ENCODE results near the gene ANP32B.
A peak's percentile ranks its signal among the peaks of the same experiment; 100 is the strongest.
"Not testable (repeated sequence)": the region's sequence is repeated elsewhere in the genome, so short reads cannot be mapped to it uniquely, and the experiment has no call there.

Gene ANP32B

DNA sequence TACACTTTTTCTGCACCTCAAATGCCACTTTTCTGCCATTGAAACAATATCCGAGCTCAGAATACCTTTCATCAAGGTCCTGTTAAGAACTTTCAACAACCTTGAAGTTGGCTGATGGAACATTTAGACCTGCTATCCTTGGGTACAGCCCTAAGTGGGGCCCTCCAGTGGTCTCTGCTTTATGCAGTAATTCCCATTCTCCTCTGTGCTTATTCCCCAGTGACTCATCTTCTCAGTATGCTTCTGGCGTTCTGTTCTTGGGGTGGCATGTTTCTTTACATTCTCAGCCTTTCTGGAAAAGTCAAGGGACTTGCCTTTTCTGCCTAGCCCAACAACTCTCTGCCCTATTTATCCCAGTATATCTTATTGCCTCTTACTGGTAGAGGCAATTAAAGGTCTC lies 7.1 kb downstream of the ANP32B start:
- no peak for DNase-seq

DNA sequence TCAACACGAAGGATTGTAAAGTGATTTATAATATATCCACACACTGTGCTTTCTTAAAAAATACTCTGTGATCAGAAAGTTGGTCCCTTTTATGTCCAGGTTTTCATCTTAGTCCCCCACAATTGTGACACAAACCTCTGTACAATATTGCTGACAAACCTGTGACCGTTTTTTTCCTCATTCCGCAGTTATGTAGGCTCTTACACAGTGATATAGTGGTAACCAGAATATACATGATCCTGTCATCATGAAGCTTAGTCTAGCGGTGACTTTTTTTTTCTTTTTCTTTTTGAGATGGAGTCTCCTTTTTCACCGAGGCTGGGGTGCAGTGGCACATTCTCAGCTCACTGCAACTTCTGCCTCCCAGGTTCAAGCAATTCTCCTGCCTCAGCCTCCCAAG lies 8.7 kb downstream of the ANP32B start:
- DNase-seq: no peak

DNA sequence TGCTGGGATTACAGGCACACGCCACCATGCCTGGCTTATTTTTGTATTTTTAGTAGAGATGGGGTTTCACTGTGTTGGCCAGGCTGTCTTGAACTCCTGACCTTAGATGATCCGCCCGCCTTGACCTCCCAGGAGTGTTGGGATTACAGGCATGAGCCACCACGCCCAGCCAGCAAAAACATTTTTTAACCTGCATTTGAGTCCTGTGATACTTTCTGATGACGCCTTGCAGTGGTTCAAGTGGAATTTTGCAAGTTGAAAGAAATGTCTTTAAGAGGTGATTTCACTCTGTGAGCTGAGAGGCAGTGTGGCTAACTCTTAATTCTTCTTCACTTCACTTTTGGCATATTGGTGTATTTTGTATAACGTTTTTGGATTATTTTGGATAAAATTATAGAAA lies 9.1 kb downstream of the ANP32B start:
- DNase-seq: no peak

DNA sequence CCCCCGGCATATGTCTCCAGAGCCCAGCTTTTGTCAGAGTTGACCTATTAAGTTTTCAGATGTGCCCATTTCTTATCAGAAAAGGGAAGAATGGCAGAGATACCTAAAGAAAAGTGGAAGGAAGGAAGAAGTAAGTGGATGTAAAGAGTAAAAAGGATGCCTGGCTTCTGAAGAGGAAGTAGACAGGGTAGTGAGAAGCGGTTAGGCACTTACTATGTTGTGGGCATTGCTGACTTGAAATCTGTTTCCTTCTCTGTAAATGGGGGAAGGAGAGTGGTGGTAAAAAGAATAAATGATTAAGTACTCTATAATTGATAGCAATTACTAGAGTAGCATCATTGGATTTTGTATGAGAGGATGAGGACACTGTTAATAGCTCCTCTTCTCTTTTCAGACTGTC lies 9.9 kb downstream of the ANP32B start:
- no peak for DNase-seq

DNA sequence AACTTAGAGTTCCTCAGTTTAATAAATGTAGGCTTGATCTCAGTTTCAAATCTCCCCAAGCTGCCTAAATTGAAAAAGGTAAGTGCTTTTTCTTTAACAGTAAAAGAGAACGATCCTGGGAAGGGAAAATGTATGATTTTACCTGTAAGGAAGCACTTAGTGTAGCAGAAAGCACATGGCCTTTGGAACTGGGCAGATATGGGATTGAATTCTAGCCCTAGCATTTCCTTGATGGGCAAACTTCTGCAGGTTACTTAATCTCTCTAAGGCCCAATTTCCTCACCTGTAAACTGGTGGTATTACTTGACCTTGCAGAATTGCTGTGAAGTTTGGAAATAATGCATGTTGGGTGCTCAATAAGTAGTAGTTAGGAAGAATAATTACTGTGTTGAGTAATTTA lies 11.6 kb downstream of the ANP32B start:
- no peak for DNase-seq

DNA sequence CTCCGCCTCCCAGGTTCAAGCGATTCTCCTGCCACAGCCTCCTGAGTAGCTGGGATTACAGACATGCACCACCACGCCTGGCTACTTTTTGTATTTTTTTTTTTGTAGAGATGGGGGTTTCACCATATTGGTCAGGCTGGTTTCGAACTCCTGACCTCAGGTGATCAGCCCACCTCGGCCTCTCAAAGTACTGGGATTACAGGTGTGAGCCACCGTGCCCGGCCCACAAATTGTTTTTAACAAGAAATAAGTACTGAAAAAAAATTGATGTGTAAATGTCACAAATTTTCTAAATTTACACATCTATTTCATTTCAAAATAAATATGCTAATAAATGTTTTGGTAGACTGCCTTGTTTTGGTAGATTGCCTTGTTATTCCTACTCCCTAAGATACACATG lies 13.5 kb downstream of the ANP32B start:
- not testable (repeated sequence) for DNase-seq

DNA sequence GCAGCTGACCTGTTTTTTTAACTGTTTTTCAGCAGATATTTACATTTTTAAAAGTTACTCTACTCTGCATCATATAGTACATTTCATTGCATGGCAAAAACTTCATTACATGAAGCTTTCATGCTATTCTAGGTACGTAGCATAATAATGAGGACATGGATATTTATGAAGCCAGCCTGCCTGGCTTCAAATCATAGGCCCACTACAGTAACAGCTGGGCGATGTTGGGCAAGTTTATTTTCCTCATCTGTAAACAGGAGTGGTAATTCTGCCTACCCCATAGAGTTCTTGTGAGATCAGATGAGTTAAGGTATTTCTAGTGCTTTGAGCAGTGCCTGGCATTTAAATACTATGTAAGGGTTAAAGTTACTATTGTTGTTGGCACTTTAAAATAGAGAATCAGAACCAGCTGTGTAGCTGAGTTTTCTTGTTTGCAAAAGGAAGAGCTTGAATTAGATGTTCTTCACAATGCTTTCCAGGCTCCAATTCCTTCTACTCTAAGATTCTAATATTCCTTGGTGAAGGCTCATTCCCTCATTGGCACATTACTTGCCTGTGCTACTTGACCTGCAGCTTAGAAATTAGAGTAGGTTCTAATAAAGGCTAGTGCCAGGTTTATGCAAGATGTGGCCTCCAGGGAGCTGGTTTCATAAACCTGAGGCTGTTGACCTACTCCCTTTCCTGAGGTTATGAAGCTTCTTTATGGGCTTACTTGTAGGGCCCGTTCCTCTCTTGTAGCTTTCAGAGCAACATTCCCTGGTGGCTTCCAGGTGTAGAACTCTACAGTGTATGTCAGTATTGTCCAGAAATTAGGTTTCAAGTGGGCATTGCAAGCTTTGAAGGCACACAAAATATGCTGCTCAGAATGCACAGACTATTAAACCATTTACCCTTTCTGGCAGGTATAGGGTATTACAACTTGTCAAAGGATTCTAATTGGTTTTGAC lies 14.5 kb downstream of the ANP32B start:
- no peak for DNase-seq

DNA sequence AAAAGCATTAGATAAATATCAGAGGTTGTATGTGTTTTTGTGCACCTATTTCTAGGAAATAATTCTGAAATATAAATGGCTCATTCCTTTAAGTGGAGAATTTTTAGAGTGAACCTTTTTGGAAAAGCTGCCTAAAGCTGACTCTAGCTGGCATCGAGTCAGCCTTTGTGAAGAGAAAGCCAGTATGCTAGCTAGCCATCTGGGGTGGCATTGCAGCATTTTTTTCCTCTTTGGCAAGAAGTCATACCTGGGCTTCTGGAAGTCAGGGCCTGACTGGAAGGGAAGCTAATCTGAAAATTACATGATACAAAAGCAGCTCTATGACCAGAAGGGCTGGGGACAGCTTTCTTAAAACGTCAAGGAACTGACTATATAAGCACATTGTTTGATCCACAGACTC lies 19.7 kb downstream of the ANP32B start:
- DNase-seq: peak in 4 of 58 donors; percentile 10 to 33 (median 14)

DNA sequence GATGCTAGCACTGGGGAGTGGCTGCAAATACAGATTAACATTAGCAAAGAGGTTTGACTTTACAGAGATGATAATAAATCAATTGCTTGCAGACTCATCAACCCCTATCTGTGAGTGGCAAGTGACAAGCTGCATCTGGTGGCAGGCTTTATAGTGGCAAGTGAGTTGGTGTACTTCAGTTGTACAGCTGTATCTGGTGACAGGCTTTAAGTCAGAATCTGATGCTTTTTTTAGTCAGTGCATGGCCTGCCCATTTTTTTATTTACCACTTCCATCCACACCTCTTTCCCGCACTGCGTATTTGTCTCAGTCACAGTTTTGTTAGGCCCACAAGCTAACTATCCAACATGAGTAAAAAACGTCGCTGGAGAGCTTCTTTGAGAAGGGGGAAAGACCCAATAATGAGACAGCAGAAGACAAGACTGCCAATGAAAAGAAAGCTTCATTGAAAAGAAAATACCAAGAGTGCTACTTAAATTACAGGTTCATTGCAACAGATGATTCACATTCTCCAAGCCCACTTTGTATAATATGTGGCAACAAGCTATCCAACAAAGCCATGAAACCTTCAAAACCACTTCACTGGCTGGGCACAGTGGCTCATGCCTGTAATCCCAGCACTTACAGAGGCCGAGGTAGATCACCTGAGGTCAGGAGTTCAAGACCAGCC lies 23.1 kb downstream of the ANP32B start:
- DNase-seq: no peak

DNA sequence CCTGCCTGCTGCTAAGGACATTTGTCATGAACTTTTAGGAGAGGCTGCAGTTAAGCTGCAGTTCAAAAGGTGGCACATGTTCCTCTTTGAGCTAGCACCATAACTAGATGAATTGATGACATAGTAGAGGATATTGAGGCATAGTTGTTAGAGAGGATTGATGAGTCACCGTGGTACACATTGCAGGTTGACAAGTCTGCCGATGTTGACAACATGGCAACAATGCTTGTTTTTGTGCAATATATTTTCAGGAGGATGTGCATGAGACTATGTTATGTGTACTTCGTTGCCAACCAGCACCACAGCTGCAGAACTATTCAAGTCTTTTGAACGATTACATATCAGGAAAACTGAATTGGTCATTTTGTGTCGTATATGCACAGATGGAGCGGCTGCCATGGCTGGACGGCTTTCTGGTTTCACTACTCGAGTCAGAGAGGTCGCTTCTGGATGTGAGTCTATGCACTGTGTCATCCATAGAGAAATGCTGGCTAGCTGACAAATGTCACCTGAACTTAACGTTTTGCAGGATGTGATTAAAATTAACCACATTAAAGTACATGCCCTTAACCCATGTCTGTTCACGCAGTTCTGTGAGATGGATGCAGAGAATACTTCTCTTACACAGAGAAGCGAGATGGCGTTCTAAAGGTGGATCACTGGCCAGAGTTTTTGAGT lies 24.2 kb downstream of the ANP32B start:
- DNase-seq: no peak

DNA sequence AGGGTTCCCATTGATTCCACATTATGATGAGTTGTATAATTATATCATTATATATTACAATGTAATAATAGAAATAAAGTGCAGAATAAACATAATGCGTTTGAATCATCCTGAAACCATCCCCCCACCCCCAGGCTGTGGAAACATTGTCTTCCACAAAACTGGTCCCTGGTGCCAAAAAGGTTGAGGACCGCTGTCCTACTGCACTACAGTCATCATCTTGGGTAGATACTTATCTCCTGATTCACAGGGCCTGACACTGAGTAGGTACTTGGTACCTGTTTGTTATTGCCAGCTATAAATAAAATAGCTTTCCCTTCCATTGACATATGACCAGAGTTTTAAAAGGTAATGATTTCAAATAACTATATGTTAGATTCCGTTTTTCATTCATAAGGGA lies 25.6 kb downstream of the ANP32B start:
- no peak for DNase-seq

DNA sequence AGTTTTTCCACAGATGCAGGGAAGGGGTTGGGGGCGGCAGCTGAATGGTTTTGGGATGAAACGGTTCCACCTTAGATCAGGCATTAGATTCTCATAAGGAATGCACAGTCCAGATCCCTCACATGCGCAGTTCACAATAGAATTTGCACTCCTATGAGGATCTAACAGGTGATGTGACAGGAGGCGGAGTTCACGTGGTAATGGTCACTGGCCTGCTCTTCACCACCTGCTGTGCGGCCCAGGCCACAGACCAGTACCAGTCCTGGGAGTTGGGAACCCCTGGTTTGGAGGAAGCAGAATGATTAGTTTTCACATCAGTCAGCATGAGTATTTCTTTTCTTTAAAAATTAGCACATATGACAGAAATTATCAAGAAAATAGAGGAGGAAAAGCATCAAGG lies 26.3 kb downstream of the ANP32B start:
- no peak for DNase-seq

DNA sequence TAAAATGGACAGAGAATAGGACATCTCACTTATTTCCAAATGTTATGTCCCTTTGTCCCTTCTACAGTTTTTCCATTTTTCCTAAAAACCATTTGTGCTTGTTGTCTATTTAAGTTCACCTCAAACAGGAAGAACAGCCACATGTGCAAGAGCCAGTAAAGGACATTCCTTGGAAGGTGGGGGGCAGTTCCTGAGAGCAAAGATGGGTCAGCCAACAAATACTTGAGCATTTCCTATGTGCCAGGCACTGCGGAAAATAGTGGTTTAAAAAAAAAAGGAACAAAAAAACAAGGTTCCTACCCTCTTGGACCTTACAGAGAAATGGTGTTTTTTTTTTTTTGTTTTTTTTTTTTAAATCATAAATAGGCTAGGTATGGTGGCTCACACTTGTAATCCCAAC lies 26.8 kb downstream of the ANP32B start:
- no peak for DNase-seq

DNA sequence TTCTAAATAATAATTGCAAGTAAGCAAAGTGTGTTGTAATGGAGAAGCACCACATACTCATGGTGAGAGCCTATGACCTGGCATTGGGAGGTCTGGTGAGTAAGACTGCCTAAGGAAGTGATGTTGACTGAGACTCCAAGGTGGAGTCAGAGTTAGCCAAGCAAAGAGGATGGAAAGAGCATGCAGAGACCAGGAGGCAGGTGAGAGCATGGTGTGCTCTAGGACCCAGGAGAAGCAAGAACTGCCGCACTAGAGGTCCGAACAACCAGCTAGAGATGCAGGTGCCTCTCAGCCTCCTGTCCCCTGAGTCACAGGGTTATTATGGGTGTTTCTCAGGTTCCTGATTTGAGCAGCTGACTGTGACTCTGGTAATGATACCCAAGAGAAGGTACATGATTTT lies 27.3 kb downstream of the ANP32B start:
- no peak for DNase-seq

DNA sequence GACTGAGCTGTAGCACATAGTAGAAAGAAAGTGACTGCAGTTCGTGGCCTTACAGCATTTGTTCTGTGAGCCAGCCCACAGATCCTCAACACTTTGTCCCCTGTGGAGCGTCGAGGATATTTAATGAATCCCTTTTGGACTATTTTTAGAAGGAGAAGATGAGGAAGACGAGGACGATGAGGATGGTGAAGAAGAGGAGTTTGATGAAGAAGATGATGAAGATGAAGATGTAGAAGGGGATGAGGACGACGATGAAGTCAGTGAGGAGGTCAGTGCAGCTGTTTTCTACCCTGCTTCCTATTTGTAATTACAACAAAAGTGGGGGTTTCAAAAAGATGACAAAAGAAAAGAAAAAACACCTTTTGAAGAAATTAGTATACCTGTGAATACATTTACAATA lies 28.0 kb downstream of the ANP32B start:
- no peak for DNase-seq

DNA sequence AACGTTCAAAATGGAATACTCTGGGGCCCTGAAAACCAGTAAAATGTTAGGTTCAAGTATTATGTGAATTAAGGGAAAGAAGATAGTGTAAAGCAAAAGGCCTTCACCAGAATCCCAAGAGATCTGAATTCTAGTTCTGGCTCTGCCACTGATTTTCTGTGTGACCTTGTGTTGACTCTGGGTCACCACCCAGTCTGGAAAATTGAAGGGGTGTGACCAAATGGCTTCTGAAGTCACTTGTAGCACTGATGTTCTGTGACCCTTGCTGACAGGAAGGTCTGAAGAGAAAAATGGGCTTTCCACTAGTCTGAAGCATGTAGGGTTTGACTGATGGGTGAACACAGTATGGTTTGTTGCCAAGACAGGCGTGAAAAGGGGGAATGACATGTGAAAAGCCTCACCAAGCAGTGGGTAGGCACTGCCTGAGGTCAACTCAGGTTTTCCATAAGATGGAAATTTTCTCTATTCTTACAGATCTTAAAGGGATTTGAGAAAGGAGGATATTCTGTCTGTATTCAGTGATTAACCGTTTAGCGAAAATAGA lies 33.1 kb downstream of the ANP32B start:
- no peak for DNase-seq

DNA sequence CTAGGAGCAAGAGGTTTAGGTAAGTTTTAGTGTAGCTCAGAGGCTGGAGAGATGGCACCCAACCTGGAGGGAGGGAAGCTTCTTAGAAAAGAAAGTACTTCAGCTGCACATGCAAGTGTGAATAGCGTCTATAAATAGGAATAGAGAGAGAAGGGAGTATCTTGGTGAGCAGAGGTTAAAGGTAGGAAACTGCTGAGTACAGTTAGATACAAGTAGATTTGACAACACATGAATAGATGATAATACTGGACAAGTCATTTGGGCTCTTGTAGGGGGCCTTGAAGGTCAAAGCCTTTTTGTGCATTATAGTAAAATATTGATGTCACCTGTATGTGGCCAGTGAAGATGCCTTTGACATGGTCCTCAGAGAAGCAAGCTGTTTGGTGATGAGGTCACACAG lies 34.2 kb downstream of the ANP32B start:
- DNase-seq: no peak

DNA sequence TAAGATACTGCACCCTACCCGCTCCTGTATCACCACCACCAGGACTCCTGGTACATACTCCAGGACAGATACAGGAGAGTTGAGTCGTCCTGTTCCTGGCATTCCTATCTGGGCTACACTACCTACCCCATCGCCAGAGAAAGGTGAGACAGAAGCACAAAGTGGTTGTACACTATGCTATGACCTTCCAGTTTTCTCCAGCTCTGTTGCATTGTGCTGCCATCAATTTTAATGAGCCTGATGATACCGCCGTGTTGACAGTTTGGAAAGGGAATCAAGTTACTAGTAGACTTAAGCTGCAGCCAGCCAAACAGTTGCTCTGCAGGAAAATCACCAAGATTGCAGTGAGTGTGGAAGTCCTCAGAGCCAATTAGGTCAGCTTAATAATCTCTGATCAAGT lies 35.2 kb downstream of the ANP32B start:
- no peak for DNase-seq

DNA sequence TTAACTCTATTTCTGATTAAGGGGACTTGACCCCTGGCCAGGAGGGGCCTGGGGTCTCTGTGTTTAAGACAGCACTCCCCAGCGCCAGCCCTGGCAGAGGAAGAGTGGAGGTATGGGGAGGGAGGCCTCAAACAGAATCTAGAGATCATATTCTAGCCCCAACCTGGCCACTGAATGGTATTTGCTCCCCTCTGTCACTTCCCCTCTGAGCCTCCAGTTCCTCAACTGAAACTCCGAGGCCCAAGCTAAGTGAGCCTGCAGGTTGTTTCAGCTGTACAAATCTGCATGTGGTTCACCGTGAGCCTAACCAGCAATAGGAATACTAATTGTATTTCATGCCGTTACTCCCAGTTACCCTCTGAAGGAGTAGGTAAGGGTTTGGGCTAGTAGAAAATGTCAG lies 36.0 kb downstream of the ANP32B start:
- DNase-seq: no peak

DNA sequence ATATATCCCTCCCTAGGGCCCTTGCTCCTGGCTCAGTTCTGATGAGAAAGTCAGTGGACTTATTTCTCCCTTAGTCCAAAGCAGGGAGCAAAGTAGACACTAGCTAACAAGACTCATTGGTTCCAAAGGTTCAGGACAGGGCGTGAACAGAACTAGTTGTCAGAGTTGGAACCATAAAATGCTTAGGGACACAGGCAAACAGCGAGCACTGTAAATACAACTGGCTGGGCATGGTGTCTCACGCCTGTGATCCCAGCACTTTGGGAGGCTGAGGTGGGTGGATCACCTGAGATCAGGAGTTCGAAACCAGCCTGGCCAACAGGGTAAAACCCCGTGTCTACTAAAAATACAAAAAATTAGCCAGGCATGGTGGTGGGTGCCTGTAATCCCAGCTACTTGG lies 36.7 kb downstream of the ANP32B start:
- not testable (repeated sequence) for DNase-seq

DNA sequence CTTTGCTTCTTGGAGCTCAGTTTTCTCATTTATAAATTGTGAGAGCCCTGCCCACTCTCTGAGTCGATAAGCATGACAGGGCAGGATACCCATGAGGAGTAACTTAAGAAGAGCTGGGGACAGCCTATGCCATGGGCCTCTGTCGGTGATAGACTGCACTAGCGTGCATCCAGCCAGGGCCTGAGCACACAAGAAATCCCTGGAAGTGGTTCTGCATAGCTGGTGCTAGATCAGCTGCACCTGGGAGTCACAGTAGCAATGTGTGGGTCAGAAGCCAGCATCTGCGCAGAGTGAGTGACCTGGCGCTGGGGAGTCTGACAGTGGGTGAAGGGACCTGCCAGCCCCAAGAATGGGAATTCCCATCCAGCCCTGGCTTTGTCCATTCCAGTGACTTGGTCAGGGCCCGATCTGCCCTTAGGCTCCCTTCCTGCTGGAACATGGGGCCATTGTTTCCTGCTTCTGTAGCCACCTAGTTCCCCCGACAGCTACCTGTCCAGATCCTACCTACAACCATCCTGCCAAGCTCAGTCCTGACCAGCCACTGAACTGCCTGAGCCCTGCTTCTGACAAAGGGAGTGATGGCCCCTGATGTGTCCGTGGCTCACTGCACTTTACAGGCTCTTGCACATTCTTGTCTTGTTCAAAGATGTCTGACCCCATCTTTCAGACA lies 37.5 kb downstream of the ANP32B start:
- DNase-seq: no peak

Data from anterior cingulate cortex (tissue), 58 donors.